ENCODE measurements around the gene JAK1. TPM values are rescaled to one million over a fixed set of nuclear protein-coding genes. Genes with fewer than 3 reads are reported as not detected.

JAK1 gene
- total RNA-seq, 1 experiment from 2014 or later, result 73.1 TPM

DNA sequence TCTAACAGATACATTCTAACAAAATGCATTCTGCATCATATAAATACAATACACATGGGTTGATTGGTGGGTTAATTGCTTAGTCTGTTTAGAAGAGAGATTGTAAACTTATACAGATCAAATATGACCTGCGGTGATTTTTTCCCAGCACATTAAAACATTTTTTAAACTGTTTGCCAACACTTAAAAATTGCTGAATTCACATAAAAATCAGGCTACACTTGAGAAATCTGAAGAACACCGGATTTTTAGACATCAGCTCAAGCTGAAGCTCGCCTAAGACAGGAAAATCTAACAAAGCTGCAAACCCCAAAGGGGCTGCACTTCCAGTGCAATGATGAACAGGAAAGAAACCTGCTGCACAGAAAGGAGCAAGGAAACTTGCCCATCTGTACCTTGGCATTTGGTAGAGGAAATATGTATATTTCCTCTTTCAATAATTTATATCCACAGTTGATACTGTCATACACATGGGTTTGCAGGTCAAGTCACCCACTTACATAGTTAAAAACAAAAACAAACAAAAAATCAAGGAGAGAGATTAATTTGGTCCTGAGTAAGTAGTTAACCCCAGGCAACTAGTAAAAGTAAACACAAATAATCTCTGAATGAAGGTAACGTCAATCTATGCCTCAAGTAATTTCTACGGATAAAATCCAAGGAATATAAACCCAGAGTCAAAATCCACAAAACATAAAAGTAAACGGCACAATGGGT is 30.4 kb upstream of the JAK1 start:
- intact Hi-C loops (cut with micrococcal nuclease), result no loop called here
- DNase-seq (ENCODE audit: unreplicated experiment), result no peak
- ChIA-PET CTCF (interaction anchor here (1.4 kb wide), 1 partner anchor 24 kb away, joined by 3 read pairs; no protein-coding TSS in a partner anchor), POLR2A (interaction anchor here (0.6 kb wide), 1 partner anchor 14 kb away, joined by 4 read pairs; no protein-coding TSS in a partner anchor)
- Mint-ChIP-seq H3K4me3 (ENCODE audit: unreplicated experiment) (no peak overlapping the region), H3K9me3 (ENCODE audit: unreplicated experiment) (peaks cover 5% of the 10 kb centered on the region), H3K4me1 (ENCODE audit: insufficient read depth, unreplicated experiment) (peaks cover 6% of the 10 kb centered on the region), H3K36me3 (ENCODE audit: insufficient read depth, unreplicated experiment) (peaks cover 5% of the 10 kb centered on the region), H3K27me3 (ENCODE audit: insufficient read depth, unreplicated experiment) (no peaks in the 10 kb centered on the region), H3K27ac (ENCODE audit: low read depth, unreplicated experiment) (no peak overlapping the region)
- BruUV-seq (replicated peaks), result no TSS peak
- TF ChIP-seq, protein P1, sequence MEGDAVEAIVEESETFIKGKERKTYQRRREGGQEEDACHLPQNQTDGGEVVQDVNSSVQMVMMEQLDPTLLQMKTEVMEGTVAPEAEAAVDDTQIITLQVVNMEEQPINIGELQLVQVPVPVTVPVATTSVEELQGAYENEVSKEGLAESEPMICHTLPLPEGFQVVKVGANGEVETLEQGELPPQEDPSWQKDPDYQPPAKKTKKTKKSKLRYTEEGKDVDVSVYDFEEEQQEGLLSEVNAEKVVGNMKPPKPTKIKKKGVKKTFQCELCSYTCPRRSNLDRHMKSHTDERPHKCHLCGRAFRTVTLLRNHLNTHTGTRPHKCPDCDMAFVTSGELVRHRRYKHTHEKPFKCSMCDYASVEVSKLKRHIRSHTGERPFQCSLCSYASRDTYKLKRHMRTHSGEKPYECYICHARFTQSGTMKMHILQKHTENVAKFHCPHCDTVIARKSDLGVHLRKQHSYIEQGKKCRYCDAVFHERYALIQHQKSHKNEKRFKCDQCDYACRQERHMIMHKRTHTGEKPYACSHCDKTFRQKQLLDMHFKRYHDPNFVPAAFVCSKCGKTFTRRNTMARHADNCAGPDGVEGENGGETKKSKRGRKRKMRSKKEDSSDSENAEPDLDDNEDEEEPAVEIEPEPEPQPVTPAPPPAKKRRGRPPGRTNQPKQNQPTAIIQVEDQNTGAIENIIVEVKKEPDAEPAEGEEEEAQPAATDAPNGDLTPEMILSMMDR (IDR thresholded peaks at IDR 0.05; ENCODE audit: unreplicated experiment), result no peak

- Mint-ChIP-seq H3K27me3 (ENCODE audit: insufficient read depth, unreplicated experiment) (no peaks in the 10 kb centered on the region), H3K4me1 (ENCODE audit: insufficient read depth, unreplicated experiment) (no peaks in the 10 kb centered on the region), H3K9me3 (ENCODE audit: unreplicated experiment) (peaks cover 5% of the 10 kb centered on the region), H3K4me3 (ENCODE audit: unreplicated experiment) (no peak overlapping the region), H3K27ac (ENCODE audit: low read depth, unreplicated experiment) (no peak overlapping the region), H3K36me3 (ENCODE audit: insufficient read depth, unreplicated experiment) (peaks cover under 1% of the 10 kb centered on the region)
- BruUV-seq (replicated peaks), result no TSS peak
- ChIA-PET CTCF (no interaction called here), POLR2A (interaction anchor here (0.6 to 0.7 kb wide), 3 partner anchors 13 to 422 kb away, joined by 3 read pairs; no protein-coding TSS in a partner anchor)
- DNase-seq (ENCODE audit: unreplicated experiment), result no peak
- intact Hi-C loops (cut with micrococcal nuclease), result no loop called here
- TF ChIP-seq, protein P1 (IDR thresholded peaks at IDR 0.05; ENCODE audit: unreplicated experiment), result no peak
These were observed 29.0 kb upstream of the JAK1 start for GRCh38 chr1:64995316-64995715.

DNA sequence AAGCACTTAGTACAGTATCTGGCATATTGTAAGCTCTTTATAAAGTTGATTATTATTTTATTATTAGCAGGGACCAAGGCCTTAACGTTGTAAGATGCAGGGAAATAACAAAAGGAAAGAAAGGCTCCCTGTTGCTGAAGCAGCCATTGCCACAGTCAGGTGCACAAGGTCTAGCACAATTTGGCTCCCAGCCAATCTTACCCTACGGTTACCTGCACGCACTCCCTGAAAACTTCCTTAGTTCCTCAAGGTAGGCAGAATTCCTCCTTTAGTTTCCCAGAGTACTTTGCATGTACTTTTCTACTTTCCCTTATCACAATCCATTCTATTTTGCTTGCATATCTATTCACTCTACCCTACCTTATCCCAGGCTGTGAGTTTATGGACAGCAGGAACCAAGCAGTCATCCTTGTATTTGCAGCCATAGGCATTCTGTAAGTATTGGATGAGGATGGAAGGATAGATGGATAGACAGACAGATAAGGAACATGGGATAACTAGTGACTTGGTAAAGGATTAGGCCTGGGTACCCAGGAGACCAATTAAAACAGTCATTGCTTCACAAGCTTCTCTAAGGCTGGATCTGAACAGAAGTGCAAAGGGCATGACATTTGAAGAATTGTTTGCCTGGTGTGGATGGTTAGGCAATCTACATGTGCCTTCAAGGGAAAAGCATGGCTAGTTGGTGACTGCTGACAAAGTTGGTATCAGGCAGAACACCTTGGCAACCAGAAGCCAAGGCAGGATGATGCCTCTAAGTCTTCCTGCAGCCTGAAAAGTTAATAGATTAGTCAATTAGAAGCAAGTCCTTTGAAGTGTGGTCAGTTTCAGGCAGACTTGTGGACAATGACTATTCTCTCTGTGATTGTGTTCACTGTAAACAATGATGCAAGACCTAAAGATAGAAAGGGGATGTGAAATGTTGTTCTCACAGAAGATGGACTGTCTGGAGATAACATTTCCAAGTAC is 20.8 kb upstream of the JAK1 start:
- H3K4me1 Mint-ChIP-seq (ENCODE audit: insufficient read depth, unreplicated experiment), result peaks cover 19% of the 10 kb centered on the region
- intact Hi-C loops (cut with micrococcal nuclease), result no loop called here
- no peaks in the 10 kb centered on the region for H3K27me3 Mint-ChIP-seq (ENCODE audit: insufficient read depth, unreplicated experiment)
- no peak overlapping the region for H3K4me3 Mint-ChIP-seq (ENCODE audit: unreplicated experiment)
- H3K27ac Mint-ChIP-seq (ENCODE audit: low read depth, unreplicated experiment), result no peak overlapping the region
- H3K36me3 Mint-ChIP-seq (ENCODE audit: insufficient read depth, unreplicated experiment), result no peaks in the 10 kb centered on the region
- TF ChIP-seq, protein P1 (IDR thresholded peaks at IDR 0.05; ENCODE audit: unreplicated experiment), result no peak
- ChIA-PET POLR2A (interaction anchor here (0.9 to 1.4 kb wide), 2 partner anchors 16 to 21 kb away, joined by 3 to 4 read pairs; partner anchors contain the start of gene JAK1), CTCF (interaction anchor here (0.7 kb wide), 1 partner anchor 11 kb away, joined by 3 read pairs; no protein-coding TSS in a partner anchor)
- H3K9me3 Mint-ChIP-seq (ENCODE audit: unreplicated experiment), result no peaks in the 10 kb centered on the region
- BruUV-seq (replicated peaks), result no TSS peak
- DNase-seq (ENCODE audit: unreplicated experiment), result peak; percentile 16

DNA sequence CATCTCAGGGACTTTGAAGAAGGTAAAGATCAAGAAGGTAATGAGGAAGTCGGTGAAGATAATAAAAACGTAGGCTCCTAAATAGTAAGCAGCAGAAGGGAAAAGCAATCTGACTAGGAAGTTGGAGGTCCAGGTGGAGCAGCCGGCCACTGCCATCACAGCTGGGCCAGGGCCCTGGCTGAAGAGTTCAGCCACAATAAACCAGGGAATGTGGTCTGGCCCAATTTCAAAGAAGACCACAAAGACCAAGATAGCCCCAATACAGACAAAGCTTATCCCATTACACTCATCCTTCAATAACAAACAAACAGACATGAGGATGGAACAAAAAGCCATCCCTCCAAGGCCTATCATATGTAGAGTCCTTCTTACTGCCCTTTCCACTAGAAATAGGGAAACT is 18.4 kb upstream of the JAK1 start:
- H3K27me3 Mint-ChIP-seq (ENCODE audit: insufficient read depth, unreplicated experiment), result no peaks in the 10 kb centered on the region
- intact Hi-C loops (cut with micrococcal nuclease), result no loop called here
- no peaks in the 10 kb centered on the region for H3K9me3 Mint-ChIP-seq (ENCODE audit: unreplicated experiment)
- CTCF ChIA-PET, result interaction anchor here (1.0 to 1.4 kb wide), 3 partner anchors 27 to 224 kb away, joined by 3 to 4 read pairs (median 3); no protein-coding TSS in a partner anchor
- DNase-seq (ENCODE audit: unreplicated experiment), result no peak
- no peak overlapping the region for H3K27ac Mint-ChIP-seq (ENCODE audit: low read depth, unreplicated experiment)
- peaks cover 29% of the 10 kb centered on the region for H3K4me1 Mint-ChIP-seq (ENCODE audit: insufficient read depth, unreplicated experiment)
- POLR2A ChIA-PET, result interaction anchor here (0.6 to 1.7 kb wide), 2 partner anchors 18 to 1404 kb away, joined by 3 to 8 read pairs; no protein-coding TSS in a partner anchor
- no peaks in the 10 kb centered on the region for H3K36me3 Mint-ChIP-seq (ENCODE audit: insufficient read depth, unreplicated experiment)
- no peak overlapping the region for H3K4me3 Mint-ChIP-seq (ENCODE audit: unreplicated experiment)
- TF ChIP-seq, protein P1 (IDR thresholded peaks at IDR 0.05; ENCODE audit: unreplicated experiment), result no peak
- BruUV-seq (replicated peaks), result no TSS peak

Measured in MCF 10A (cell line).